Glomerular visceral epithelial cell (primary cell): Measurements from ENCODE around the gene SH3PXD2A.
"Not testable (repeated sequence)": the region's sequence is repeated elsewhere in the genome, so short reads cannot be mapped to it uniquely, and the experiment has no call there.

Experiments used
- DNase-seq: peaks from one replicate; pipeline ENCODE4 v3.0.0-alpha.2; 2016; ENCODE audit errors: extremely low spot score

SH3PXD2A gene

DNA sequence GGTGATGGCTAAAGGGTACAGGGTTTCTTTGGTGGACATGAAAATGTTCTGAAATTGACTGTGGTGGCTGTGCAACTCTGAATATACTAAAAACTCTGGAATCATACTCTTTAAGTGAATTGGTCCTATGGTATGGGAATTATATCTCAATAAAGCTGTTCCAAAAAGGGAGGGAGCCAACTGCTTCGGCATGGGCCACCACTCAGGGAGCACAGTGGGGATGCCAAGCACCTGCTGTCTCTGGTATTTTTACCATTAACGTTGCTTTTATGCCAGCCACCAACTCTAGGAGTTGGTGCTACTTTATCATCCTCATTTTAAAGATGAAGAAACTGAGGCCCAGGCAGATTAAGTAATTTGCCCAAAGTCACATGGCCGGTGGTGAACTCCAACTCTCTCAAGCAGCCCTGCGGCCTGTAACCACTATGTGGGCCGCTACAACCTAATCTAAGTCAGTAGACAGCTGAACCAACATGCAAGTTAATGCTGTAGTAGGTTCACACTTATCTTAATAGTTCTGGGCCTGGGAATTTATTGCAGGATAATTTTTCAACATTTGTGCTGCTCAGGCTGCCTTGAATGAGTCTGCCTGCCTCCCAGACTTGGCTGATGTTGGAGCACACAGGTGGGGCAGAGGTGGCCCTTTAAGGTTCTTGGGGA is 20.8 kb downstream of the SH3PXD2A start:
- no peak for DNase-seq

DNA sequence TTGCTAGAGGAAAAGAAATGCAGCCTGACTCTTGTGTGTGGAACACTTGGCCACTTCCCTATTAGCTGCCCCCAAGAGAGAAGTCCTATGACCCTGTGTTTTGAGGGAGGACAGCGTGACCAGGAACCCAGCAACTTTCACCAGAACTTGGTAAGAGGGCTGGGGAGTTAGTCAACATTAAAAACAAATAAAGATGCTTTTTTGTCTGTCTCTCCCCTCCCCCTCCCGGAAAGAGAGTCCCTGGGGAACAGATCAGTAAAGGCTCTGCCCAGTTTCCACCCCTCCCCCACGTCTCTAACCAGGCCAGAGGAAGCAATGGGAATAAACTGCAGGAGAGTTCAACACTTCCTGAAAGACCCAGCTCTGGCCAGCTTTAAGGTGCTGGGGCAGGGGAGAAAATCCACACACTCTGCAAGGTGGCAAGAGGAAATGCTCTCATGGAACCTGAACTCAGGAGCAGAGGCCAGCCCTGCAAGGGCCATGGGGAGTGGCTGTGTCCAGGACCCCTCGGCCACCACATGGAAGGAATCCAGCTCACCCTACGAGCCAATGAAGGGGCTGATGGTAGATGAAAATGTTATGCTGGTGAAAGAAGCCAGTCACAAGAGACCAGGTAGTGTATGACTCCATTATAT is 21.5 kb downstream of the SH3PXD2A start:
- no peak for DNase-seq

DNA sequence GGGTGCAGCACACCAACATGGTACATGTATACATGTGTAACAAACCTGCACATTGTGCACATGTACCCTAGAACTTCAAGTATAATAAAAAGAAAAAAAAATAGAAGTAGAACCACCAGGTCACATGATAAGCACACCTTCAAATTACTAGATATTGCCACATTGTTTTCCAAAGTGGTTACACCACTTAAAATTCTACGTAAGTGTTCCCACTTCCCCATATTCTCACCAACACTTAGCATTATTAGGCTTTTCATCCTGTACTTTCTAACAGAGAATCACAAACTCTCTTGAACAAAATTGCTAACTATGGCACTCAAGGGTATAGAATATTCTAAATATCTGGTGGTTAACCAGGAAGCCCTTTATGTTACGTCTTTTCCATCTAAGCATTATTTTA is 22.6 kb downstream of the SH3PXD2A start:
- no peak for DNase-seq

DNA sequence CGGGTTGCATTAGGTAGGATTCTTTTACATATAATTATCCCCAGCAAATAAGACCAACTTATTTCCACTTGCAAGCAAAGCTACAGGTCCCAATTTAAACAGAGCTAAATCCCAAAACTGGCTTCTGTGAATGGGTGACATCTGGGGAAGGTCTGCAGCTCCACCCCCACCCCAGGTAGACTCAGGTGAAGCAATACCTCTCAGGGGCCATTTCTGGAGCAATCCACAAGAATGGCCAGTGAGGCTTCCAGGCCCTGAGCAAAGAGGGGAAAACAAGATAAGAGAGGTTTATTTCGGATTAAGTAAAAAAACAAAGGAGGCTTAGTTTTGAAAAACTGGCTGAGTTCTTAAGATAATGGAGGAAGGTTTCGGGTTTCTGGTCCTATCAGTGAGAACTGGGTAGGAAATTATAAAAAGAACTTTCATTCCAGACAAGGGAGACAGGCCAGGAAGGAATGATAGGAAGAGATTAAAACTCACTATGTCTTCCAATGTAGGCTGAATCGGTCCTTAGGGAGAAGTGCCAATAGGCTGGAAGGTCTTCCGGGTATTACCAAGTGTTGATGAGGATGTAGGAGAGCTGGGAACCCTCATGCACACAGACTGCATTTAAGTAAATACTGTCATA is 25.4 kb downstream of the SH3PXD2A start:
- no peak for DNase-seq

DNA sequence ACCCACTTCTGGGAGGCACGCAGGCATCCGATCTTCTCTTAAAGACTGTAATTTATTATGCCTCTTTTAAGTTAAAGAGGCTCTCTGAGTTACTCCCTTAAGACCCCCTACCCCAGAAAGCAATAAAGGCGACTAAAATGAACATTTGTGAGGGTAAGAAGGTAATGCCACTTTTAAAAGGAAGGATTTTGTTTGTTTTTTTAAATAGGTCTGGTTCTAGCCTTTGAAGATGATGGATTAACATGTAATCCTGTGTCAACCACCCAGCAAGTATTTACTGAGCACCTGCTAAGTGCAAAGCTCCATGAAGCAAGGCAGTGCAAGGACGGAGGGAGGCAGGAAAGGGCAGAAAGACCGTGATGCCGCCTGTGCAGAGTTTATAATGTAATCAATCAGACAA is 26.1 kb downstream of the SH3PXD2A start:
- no peak for DNase-seq

DNA sequence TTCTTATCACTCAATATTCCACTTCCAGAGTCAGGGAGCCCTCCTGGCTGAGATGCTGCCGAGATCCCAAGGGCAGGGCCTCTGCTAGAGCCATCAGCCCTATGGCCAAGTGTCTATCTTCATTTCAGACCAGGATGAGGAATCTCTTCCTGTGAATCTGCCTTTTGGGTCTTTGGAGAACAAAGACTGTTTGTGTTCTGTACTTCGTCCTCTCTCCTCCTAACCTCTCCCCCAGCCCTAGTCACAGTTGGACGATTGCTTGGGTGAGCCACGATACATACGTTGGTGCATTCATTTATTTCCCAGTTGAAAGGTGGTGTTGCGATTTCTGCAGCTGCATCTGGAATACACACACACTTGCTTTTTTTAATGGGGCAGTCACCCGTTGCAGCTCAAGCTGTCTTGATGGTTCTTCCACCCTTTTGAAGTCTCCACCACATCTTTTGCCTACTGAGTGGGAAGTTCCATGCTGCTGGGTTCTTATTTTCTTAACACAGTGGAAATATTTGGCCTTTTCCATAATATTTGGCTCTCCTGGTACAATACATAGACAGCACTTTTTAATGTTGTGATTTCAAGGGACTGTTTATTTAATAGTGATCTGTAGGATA is 26.7 kb downstream of the SH3PXD2A start:
- DNase-seq: no peak

DNA sequence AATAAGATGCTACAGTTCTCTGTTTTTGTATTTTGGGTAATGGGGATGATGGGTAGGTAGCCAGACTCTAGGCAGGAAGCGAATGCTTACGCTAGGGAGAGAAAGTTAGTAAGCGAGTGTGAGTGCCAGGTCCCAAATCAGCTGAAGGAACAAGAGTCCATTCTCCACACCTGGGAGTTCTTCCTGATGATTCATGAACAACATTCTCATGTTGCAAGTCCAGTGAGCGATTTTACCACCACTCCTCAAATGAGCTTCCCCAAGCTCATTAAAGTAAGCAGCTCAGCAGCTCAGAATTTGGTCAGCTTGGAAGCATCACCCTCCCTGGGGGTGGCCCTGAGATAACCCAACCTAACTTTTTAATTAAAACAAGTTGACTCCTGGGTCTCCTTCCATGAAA is 27.3 kb downstream of the SH3PXD2A start:
- DNase-seq: no peak

DNA sequence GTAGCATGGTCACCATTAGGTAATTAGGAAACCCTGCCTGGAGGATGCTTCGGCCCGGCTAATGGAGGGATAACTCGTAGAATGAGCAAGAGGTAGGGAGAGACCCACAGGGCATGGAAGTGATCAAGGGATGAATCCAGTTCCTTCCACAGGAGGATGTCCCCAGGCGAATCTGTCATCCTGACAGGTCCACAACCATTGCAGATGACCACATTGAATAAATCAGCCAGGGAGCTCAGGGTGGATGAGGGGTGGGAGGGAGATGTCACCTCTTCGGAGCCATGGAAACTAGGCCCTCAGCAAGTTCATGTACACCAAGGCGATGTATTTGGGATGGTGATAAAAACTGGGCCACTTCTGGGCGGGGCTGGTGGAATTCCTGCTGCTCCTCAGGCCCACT is 28.5 kb downstream of the SH3PXD2A start:
- no peak for DNase-seq

DNA sequence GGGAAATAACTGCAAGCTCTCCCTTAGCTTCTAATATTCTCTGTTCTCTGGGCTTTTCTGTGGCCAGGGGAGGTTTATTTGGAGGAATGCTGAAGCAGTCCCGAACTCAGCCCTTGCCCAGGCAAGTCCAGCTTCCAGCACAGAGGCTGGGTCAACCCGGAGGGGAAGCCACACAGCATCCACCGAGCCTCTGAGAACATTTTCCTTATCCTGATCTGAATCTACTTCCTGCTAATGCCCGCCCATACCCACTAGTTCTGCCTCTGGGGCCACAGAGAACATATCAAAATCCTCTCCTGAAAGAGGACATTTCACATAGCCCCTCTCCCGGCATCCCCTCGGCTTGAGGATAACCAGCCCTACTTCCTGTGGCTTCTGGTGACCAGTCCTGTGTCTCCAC is 31.1 kb downstream of the SH3PXD2A start:
- DNase-seq: no peak

DNA sequence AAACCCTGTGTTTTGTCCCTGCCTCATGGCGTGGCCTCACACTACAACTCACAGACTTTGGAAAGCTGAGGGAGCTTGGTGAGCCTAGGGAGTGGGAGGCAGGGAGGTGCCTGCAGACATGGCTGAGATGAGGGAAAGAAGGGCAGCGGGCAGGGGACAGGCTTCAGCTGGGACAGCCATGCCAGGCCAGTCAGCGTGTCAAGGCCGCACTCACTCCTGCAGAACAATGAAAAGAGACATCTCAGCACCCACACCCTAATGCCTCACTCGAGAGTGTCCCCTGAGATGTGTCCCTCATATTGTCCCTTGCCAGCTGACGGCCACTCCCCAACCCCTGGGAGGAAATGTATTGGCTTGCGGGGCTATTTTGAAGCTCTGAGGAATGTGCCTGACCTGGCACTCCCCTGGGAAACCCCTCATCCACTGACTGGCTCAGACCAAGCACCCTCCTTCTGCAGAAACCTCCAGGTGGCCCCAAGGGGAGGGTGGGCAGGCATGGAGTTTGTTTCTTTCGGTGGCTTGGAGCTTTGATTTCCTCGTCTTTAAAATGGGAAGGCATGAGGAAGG is 31.6 kb downstream of the SH3PXD2A start:
- DNase-seq: no peak

DNA sequence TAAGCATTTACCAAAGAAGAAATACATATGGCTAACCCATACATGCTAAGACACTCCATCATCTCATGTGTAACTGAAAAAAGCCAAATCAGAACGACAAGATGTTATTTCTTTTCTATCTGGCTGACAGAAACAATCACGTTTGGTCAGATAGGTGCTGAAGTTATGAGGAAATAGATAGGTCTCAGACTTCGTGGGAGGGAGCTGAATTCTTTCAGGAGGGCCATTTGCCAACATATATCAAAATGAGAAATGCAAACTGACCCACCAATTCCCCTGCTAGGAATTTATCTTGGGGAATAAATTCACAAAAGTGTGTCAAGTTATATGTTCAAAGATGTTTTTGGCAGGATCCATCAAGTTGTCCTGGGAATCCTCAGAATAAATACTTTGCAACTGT is 32.6 kb downstream of the SH3PXD2A start:
- DNase-seq: no peak

DNA sequence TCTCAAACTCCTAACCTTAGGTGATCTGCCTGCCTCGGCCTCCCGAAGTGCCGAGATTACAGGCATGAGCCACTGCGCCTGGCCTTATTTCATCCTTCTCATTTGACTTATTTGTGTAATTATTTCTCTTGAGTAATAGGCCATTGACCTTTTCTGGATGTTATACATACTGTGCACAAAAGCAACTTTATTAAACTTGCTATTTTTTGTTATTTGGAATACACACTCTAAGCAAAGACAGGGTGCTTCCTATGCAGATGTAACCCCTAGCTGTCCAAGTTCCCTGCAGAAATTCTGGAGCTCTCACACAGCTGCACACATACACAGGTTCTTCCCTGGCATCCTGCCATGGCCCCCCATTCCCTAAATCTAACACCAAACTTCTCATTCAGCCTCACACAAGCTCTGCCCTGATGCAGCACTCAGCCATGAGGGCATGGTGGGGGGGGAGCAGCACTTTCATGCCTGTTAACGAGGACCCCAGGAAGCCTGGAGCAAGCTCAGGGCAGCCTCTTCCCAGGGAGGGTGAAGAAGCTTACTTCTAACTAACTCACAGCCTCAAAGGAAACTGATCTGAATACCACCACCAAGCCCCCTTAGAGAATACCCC is 33.2 kb downstream of the SH3PXD2A start:
- no peak for DNase-seq

DNA sequence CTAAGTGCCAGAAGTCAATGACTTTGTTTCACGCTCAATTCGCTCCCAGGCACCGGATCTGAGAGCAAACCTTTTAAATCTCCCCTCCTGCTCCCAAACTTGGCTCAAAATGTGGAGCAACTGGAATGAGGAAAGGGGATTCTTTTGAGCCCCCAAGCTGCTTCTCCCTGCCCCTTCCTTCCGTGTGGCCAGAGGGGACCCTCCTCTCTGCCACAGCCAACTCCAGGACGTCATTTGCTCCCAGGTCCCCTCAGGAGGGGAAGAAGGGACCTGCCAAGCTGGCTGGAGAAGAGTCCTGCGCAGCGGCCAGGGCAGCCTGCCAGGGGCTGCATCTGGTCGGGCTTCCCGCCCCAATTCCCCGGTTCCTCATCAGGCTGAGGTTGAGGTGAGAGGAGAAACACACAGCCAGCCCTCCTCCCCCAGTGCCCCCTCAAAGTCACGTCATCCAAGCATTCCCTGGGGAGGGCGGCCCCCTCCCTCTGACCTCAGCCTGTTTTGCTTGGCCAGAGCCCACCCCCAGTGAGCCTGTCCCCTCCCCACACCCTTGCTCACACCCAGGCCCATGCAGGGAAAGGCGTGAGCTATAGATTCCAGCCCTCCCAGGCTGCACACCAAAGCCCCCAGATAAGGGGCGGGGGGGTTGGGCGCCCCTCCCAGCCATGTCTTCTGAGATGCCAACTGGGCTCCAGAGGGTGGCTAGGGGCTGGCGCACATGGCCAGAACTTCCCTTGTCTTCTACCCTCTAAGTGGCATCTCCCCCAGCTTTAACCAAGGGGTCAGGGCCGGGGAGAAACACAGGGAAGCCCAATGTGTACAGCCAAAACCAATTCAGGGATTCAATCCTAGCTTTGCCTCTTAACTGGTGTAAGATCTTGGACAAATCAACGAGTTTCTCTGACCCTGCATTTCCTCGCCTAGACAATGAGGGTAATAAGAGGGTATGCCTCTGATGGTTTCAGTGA is 35.0 kb downstream of the SH3PXD2A start:
- peak; percentile 21 for DNase-seq

DNA sequence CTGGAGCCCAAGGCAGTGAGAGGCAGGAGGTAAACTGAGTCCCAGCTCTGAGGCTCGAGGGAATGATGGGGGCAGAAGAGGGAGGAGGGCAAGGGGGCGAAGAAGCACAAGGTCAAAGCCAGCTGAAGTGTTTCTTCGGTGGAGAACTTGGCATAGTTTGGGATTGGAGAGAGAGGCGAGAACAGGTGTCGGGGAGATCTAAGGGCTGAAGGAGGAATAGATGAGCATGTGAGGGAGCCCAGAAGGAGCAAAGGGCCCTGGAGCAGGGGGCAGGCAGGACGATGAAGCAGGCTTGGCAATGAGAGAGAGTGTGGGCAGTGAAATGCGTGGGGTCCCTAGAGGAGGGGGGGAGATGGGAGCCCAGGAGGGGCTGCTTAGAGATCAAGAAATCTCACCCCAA is 35.9 kb downstream of the SH3PXD2A start:
- no peak for DNase-seq

DNA sequence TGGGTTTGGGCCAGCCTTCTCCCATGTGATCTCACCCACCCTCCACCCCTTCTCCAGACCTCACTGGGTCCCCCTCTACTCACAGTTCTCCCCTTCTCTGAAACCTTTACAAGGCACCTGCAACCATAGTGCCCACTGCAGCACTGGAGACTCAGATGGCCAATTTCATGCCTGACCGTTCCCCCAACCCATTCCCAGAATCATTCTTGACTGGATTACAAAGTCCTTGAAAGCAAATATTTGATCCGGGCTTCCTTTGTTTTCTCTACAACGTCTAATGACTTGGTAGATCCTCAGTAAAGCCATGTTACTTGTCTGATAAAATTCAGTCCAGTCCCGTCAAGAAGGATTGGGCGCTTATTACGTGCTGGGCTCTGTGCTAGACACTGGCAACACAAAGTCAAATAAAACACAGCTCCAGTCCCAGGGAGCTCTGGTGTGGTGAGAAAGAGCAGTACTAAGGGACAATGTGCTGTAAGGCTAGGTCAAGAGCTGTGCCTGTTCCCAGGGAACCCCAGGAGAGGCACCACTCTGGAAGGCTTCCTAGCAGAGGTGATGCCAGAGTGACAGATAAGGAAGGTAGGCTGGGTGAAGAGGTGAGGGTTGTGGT is 36.5 kb downstream of the SH3PXD2A start:
- DNase-seq: no peak

DNA sequence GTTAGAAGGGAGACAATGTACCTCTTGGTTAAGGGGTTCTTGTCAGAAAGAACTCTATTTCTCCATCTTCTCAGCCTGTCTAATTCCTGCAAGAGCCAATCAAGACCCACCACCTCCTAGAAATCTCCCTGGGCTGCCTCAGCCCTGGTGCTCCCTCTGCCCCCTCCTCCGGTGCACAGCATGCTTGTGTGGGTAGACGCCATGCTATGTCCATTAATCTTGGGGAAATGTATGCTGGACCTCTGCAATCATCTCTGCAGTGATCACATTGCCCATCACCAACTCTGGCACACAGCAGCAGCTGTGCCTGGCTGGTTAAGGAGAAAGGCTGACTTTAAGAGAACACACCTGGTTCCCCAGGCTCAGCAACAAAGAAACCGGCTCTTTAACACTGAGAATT is 37.3 kb downstream of the SH3PXD2A start:
- no peak for DNase-seq

DNA sequence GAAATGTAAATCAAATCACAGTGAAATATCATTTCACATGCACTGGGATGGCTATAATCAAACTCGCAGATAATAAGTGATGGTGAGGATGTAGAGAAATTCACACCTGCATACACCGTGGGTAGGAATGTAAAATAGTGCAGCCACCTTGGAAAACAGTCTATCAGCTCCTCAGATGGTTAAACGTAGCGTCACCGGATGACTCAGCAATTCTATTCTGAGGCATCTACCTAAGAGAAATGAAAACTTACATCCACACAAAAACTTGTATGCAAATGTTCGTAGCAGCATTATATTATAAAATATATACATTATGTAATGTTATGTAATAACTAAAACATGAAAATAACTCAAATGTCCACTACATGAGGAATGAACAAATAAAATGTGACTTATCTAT is 38.9 kb downstream of the SH3PXD2A start:
- no peak for DNase-seq

DNA sequence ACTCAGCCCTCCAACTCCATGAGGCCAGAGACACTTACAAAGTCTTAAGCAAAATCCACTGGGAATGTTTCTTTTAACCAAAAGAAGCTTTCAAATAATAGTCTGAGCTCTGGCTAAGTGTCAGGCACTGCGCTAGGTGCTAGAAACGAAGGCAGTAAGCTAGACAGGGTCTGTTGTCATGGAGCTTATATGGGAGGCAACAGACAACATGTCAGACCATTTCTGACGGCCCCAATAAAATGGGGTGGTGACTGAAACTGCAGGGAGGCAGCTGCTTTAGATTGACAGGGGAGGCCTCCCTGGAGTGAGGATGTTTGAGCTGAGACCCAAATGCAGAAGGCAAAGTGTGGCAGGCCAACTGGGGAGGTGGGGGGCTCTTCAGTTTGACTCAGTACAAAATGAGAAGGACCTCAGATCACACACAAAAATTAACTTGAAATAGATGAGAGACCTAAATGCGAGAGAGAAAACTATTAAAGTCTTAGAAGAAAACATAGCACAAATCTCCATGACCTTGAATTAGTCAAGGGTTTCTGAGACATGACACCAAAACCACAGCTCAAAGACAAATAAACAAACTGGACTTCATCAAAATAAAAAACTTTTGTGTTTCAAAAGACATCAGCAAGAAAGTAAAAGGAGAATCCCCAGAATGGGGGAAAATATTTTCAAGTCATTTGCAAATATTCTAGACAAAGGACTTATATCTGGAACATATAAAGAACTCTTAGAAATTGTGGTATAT is 40.6 kb downstream of the SH3PXD2A start:
- DNase-seq: no peak

DNA sequence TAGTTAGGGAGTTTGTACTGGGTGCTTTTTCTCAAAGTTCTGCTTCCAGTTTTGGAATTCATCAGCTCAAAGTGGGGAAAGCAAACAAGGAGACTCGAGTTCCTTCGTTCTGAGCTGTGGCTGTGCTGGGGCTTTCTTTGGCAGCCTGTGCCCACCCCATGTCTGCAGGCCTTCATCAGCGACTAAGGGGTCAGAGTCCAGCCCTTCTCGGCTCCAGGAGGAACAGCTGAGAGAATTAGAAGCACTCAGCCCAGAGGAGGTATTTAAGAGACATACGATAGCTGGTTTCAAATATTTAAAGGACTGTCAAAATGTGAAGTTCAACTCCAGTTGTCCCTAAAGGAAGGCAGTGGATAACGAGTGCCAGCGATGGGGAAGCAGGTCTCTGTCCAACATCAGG is 41.3 kb downstream of the SH3PXD2A start:
- no peak for DNase-seq

DNA sequence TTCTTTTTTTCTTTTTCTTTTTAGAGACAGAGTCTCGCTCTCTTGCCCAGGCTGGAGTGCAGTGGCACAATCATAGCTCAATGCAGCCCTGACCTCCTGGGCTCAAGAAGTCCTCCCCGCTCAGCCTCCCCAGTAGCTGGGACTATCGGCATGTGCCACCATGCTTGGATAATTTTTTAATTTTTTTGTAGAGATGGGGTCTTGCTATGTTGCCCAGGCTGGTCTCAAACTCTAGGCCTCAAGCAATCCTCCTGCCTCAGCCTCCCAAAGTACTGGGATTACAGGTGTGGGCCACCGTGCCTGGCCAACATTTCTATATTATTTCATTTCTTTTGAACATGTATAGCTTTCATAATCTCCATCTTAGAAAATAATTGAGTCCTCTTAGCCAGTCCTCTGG is 42.1 kb downstream of the SH3PXD2A start:
- not testable (repeated sequence) for DNase-seq
